ENCODE data around the gene COL6A6. TPM values are rescaled to one million over a fixed set of nuclear protein-coding genes. Genes with fewer than 3 reads are reported as not detected.

COL6A6 gene
- total and polyA plus RNA-seq, 12 donors = 0.30 to 2.5 (median 1.1) TPM

DNA sequence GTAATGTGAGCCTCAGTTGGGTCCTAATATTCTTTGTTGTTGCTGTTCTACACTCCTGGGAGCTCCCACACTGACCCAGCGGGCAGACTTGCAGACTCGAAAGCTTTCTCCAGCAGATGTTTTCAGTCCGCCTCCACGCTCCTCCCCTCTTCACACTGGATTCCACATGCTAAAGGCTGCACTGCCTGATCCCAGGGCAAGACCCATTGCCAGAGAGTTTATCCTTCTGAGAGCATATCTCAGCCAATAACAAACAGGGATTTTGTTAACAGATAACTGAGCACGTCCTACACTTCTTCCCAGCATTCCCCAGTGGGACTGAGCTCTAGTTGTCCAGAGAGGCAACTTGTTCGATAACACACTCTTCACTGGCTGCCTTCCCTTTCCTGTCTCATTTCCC is 8.0 kb upstream of the COL6A6 start:
- 32% methylated on average over 6 of the region's 6 CpGs for WGBS, 2 donors
- Histone ChIP-seq H3K4me3 (no peak overlapping the region), H3K4me1 (peaks cover 0 to 12% (median 0%) of the 10 kb centered on the region in 9 donors), H3K9me3 (no peaks in the 10 kb centered on the region), H3K27ac (no peak overlapping the region), H3K36me3 (no peaks in the 10 kb centered on the region), H3K27me3 (peaks cover 0 to 18% (median 3%) of the 10 kb centered on the region in 7 donors)
- ATAC-seq = peak; percentile 67 to 93 (median 86)
- DNase-seq = peak; percentile 51 to 58
- TF ChIP-seq, protein P1, sequence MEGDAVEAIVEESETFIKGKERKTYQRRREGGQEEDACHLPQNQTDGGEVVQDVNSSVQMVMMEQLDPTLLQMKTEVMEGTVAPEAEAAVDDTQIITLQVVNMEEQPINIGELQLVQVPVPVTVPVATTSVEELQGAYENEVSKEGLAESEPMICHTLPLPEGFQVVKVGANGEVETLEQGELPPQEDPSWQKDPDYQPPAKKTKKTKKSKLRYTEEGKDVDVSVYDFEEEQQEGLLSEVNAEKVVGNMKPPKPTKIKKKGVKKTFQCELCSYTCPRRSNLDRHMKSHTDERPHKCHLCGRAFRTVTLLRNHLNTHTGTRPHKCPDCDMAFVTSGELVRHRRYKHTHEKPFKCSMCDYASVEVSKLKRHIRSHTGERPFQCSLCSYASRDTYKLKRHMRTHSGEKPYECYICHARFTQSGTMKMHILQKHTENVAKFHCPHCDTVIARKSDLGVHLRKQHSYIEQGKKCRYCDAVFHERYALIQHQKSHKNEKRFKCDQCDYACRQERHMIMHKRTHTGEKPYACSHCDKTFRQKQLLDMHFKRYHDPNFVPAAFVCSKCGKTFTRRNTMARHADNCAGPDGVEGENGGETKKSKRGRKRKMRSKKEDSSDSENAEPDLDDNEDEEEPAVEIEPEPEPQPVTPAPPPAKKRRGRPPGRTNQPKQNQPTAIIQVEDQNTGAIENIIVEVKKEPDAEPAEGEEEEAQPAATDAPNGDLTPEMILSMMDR (IDR thresholded peaks at IDR 0.05) = no peak
- intact Hi-C loops (cut with DNase I) = no loop called here

DNA sequence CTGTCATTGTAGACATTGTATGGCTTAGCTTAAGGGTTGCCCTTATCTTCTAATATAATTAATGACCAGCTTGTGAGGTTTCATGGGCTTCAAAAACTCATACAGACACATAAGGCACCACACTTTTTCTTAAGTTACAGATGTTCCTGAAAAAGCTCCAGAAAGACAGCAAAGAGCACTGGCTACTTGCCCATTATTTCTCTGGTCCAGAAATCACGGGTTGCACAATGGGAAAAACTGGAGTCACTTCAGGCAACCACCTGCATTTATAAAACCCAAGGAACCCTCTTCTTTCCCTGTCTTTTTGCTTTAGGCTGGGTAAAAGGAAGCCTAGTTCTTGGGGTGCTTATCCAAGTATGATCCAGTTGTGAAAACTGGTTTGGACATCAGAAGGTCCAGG is 2.3 kb upstream of the COL6A6 start:
- intact Hi-C loops (cut with DNase I) = no loop called here
- Histone ChIP-seq H3K27ac (peak overlapping the region in 1 of 10 donors; percentile 45), H3K4me1 (peaks cover 0 to 6% (median 0%) of the 10 kb centered on the region in 9 donors), H3K36me3 (no peaks in the 10 kb centered on the region), H3K4me3 (no peak overlapping the region), H3K27me3 (peaks cover 0 to 60% (median 43%) of the 10 kb centered on the region in 7 donors), H3K9me3 (peaks cover 0 to 2% (median 0%) of the 10 kb centered on the region in 11 donors)
- ATAC-seq (peak in 2 of 8 donors; percentile 21), DNase-seq (no peak)
- TF ChIP-seq, protein P1 (IDR thresholded peaks at IDR 0.05) = no peak
- 43 to 44% methylated on average over 1 of the region's 1 CpG for WGBS, 2 donors

DNA sequence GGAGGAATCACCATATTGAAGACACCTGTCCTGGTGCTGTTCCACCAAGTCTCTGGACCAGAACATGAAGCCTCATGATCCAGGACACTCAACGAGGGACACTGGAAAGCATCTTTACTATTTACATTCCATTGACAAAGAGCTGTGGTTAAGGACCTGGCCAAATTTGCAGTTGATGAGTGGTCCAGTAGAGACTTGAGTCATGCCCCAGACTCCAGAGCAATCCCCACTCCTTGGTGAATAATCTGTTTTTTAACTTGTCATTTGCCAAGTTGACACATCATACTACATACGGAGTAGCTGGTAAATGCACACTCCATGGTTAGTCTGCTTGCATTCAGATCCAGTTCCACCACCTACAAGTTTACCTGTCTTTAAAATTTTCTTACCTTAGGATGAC is 1.2 kb upstream of the COL6A6 start:
- intact Hi-C loops (cut with DNase I) = no loop called here
- DNase-seq (no peak), ATAC-seq (peak in 1 of 8 donors; percentile 41)
- Histone ChIP-seq H3K9me3 (peaks cover 0 to 4% (median 0%) of the 10 kb centered on the region in 11 donors), H3K27me3 (peaks cover 0 to 65% (median 43%) of the 10 kb centered on the region in 7 donors), H3K36me3 (no peaks in the 10 kb centered on the region), H3K27ac (no peak overlapping the region), H3K4me3 (no peak overlapping the region), H3K4me1 (peaks cover 0 to 6% (median 0%) of the 10 kb centered on the region in 9 donors)
- TF ChIP-seq, protein P1 (IDR thresholded peaks at IDR 0.05) = no peak
- WGBS, 2 donors = 71 to 72% methylated on average over 2 of the region's 2 CpGs

DNA sequence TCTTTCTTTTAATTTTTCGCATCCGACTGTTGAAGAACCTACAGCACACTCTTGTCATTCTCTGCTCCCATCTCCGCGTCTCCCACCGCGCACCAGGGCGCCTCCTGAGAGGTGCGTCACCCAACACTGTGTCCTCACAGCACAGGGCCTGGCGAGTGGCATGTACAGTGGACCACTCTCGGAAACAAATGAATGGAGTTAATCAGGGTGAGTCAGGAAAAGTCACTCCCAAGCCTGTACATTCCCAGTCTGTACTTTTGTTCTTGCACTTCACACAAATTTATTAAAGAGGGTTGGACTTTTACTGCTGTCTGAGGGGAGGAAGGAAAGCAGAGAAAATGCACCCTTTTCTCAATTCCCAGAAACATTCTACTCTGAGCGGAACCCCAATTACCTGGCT is 625 bp downstream of the COL6A6 start:
- ATAC-seq = peak in 3 of 8 donors; percentile 41 to 69 (median 44)
- Histone ChIP-seq H3K4me3 (peak overlapping the region in 8 of 10 donors; percentile 21 to 47 (median 38)), H3K27me3 (peaks cover 0 to 72% (median 49%) of the 10 kb centered on the region in 7 donors)

More for the DNA sequence above, 625 bp downstream of the COL6A6 start:
- DNase-seq = no peak
- intact Hi-C loops (cut with DNase I) = no loop called here
- Histone ChIP-seq H3K4me1 (peaks cover 0 to 6% (median 0%) of the 10 kb centered on the region in 9 donors), H3K27ac (peak overlapping the region in 2 of 10 donors; percentile 30 to 44), H3K36me3 (no peaks in the 10 kb centered on the region), H3K9me3 (peaks cover 0 to 4% (median 0%) of the 10 kb centered on the region in 11 donors)
- 17 to 18% methylated on average over 11 of the region's 11 CpGs for WGBS, 2 donors
- TF ChIP-seq, protein P1 (IDR thresholded peaks at IDR 0.05) = no peak
